ENCODE results near the gene METTL9. TPM values are rescaled to one million over a fixed set of nuclear protein-coding genes. Genes with fewer than 3 reads are reported as not detected.

Gene METTL9
- total RNA-seq, 2 experiments from 2014 or later, result 86.6 to 93.4 TPM

DNA sequence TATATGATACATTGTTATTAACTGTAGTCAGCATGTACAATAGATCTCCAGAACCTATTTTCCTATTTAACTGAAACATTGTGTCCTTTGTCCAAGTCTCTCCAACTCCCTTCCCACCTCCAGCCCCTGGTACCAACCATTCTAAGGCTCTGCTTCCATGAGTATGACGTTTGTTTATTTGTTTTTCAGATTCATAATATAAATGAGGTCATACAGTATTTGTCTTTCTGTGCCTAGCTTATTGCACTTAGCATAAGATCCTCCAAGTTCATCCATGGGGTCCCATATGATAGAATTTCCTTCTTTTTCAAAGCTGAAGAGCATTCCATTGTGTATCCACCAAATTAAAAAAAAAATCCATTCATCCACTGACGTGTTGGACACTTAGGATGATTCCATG lies 103.8 kb downstream of the METTL9 start:
- Mint-ChIP-seq H3K4me3 (no peak overlapping the region), H3K4me1 (peaks cover 9% of the 10 kb centered on the region), H3K9me3 (ENCODE audit: low read depth) (no peaks in the 10 kb centered on the region), H3K27me3 (peaks cover 2% of the 10 kb centered on the region), H3K27ac (no peak overlapping the region), H3K36me3 (no peaks in the 10 kb centered on the region)
- ATAC-seq (no peak), DNase-seq (no peak)
- CTCF ChIA-PET, result interaction anchor here (1.0 to 1.2 kb wide), 3 partner anchors 19 to 120 kb away, joined by 3 to 4 read pairs (median 4); no protein-coding TSS in a partner anchor

- ATAC-seq, result no peak
- no peaks in the 10 kb centered on the region for H3K36me3 Mint-ChIP-seq
- H3K27me3 Mint-ChIP-seq, result peaks cover 2% of the 10 kb centered on the region
- H3K4me1 Mint-ChIP-seq, result peaks cover 13% of the 10 kb centered on the region
- H3K4me3 Mint-ChIP-seq, result no peak overlapping the region
- DNase-seq, result no peak
- no peak overlapping the region for H3K27ac Mint-ChIP-seq
- CTCF ChIA-PET, result interaction anchor here (1.0 to 1.2 kb wide), 3 partner anchors 9 to 120 kb away, joined by 3 to 4 read pairs (median 3); no protein-coding TSS in a partner anchor
- no peaks in the 10 kb centered on the region for H3K9me3 Mint-ChIP-seq (ENCODE audit: low read depth)
Observed at GRCh38 chr16:21703589-21704174, 104.3 kb downstream of the METTL9 start.

DNA sequence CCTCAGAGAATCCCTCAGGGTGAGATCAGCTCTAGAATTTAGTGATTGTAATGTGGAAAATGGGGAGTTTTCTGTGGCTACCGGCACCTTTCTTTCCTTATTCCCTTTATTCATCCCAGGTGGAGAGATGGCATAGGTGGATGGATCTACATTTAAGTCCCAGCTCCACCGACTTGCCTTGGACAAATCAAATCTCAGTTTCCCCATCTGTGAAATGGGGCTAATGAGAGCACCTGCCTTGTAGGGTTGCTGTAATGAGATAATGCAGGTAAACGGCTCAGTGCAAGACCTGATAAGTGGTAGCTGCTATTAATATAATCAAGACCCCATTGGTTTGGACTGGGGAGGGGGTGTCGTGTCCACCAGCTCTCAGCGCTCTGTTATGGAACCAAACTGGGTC lies 104.9 kb downstream of the METTL9 start:
- no peak overlapping the region for H3K27ac Mint-ChIP-seq
- no peaks in the 10 kb centered on the region for H3K9me3 Mint-ChIP-seq (ENCODE audit: low read depth)
- peaks cover 2% of the 10 kb centered on the region for H3K27me3 Mint-ChIP-seq
- CTCF ChIA-PET, result interaction anchor here (1.0 to 9.6 kb wide), 2 partner anchors 9 to 48 kb away, joined by 3 to 76 read pairs; no protein-coding TSS in a partner anchor
- no peaks in the 10 kb centered on the region for H3K36me3 Mint-ChIP-seq
- ATAC-seq (no peak), DNase-seq (no peak)
- H3K4me1 Mint-ChIP-seq, result peaks cover 13% of the 10 kb centered on the region
- H3K4me3 Mint-ChIP-seq, result no peak overlapping the region

- CTCF ChIA-PET, result interaction anchor here (1.0 to 9.6 kb wide), 2 partner anchors 8 to 48 kb away, joined by 3 to 76 read pairs; no protein-coding TSS in a partner anchor
- DNase-seq (no peak), ATAC-seq (no peak)
- H3K27me3 Mint-ChIP-seq, result peaks cover 2% of the 10 kb centered on the region
- no peak overlapping the region for H3K27ac Mint-ChIP-seq
- peaks cover 13% of the 10 kb centered on the region for H3K4me1 Mint-ChIP-seq
- no peaks in the 10 kb centered on the region for H3K9me3 Mint-ChIP-seq (ENCODE audit: low read depth)
- no peaks in the 10 kb centered on the region for H3K36me3 Mint-ChIP-seq
- H3K4me3 Mint-ChIP-seq, result no peak overlapping the region
Observed at GRCh38 chr16:21704733-21705132, 105.4 kb downstream of the METTL9 start.

Other genes starting within 250 kb of the METTL9 start
- gene IGSF6, start 53.0 kb downstream of the METTL9 start, total RNA-seq, result under 1 TPM in 1 of 2 experiments, not detected in 1; 0.09 TPM
- under 1 TPM; 0.09 to 0.38 TPM for gene OTOA, start 64.4 kb downstream of the METTL9 start, total RNA-seq

Data from activated CD8-positive, alpha-beta memory T cell treated with anti-CD3 and anti-CD28 coated beads, Interleukin-2, amount 10 ng/mL, durations not matched to agents 7 days and 5 days (primary cell).